Kidney (tissue), 14 donors: ENCODE data around the gene PMEPA1. TPM values are rescaled to one million over a fixed set of nuclear protein-coding genes. Genes with fewer than 3 reads are reported as not detected.

Experiments
- DNase-seq, 5 donors: peaks; one replicate each; pipeline ENCODE4 v3.0.0-alpha.2; 2013 to 2020
- FAIRE-seq: peaks from 2 replicates; lab custom pipeline; 2012; peaks lifted over from hg19 to GRCh38; lab: Jason Lieb, UNC
- H3K27ac ChIP-seq, 2 donors: one replicate each; pipeline ENCODE4 v1.7.0; 2013; ENCODE audit warnings: low read depth in 2 of 2, low read length in 2 of 2, inconsistent platforms in 1 of 2
- H3K27me3 ChIP-seq: one replicate; pipeline ENCODE4 v1.7.1; 2013; ENCODE audit warnings: low read length, inconsistent platforms; ENCODE audit not compliant: control insufficient read depth, insufficient read depth
- H3K36me3 ChIP-seq, 3 donors: one replicate each; pipeline versions ENCODE4 v1.7.0 to v1.7.1; 2013; ENCODE audit warnings: low read length in 3 of 3, control low read depth in 1 of 3, inconsistent platforms in 1 of 3; ENCODE audit not compliant: insufficient read depth in 3 of 3, control insufficient read depth in 2 of 3
- H3K4me1 ChIP-seq, 3 donors: one replicate each; pipeline versions ENCODE4 v1.7.0 to v1.7.1; 2013; ENCODE audit warnings: low read length in 3 of 3, inconsistent platforms in 1 of 3, low read depth in 1 of 3; ENCODE audit not compliant: control insufficient read depth in 2 of 3, insufficient read depth in 2 of 3
- H3K4me3 ChIP-seq, 3 donors: one replicate each; pipeline versions ENCODE4 v1.7.0 to v1.8.1; 2013; ENCODE audit warnings: low read length in 3 of 3, control low read depth in 1 of 3, inconsistent platforms in 1 of 3
- H3K9ac ChIP-seq, 3 donors: one replicate each; pipeline versions ENCODE4 v1.7.0 to v1.7.1; 2013; ENCODE audit warnings: low read length in 3 of 3, control low read depth in 1 of 3, inconsistent platforms in 1 of 3
- H3K9me3 ChIP-seq, 3 donors: one replicate each; pipeline versions ENCODE4 v1.7.0 to v1.7.1; 2013; ENCODE audit warnings: low read length in 3 of 3, control low read depth in 1 of 3, inconsistent platforms in 1 of 3; ENCODE audit not compliant: control insufficient read depth in 2 of 3, insufficient read depth in 1 of 3
- intact Hi-C: fragments of 100-400 bp; cut with DNase I; formaldehyde crosslinking; loops from one replicate; pipeline ENCODE4 v1.11.1; 2022
- polyA plus RNA-seq: library from polyadenylated mRNA; stranded (reverse); fragments of 350-450 nt; fragmentation: Illumina TruSeq; extraction: RNeasy Lipid Tissue Mini Kit (QIAGEN cat#74804); gene quantifications from one replicate; pipeline ENCODE4 v1.2.3, GENCODE V29; 2014; ENCODE audit warnings: low read depth, low replicate concordance; ENCODE audit not compliant: insufficient read depth
- total RNA-seq: library from RNA; stranded (reverse); fragmentation: NEBNext Ultra II Directional; extraction: Animal tissue kit (Norgen Biotek cat#: 25700); gene quantifications from one replicate; pipeline ENCODE4 v1.2.1, GENCODE V29; 2021
- TF ChIP-seq, protein P1 (sequence below): IDR thresholded peaks from 3 replicates; pipeline ENCODE4 v1.5.1; 2012; ENCODE audit warnings: mild to moderate bottlenecking, moderate library complexity, borderline replicate concordance; ENCODE audit not compliant: insufficient read depth; ENCODE audit errors: extremely low read depth
- donor health status: control.
- donor health status: control.
- donor health status: control.
- donor health status: control.
- donor health status: control.
- donor health status: DM: yes; HTN: yes; CAD: no.
- donor health status: Normal renal cell carcinoma (clear cell type).

Gene PMEPA1
- total and polyA plus RNA-seq, 2 donors from 2014 or later: 12.9 to 30.4 TPM

DNA sequence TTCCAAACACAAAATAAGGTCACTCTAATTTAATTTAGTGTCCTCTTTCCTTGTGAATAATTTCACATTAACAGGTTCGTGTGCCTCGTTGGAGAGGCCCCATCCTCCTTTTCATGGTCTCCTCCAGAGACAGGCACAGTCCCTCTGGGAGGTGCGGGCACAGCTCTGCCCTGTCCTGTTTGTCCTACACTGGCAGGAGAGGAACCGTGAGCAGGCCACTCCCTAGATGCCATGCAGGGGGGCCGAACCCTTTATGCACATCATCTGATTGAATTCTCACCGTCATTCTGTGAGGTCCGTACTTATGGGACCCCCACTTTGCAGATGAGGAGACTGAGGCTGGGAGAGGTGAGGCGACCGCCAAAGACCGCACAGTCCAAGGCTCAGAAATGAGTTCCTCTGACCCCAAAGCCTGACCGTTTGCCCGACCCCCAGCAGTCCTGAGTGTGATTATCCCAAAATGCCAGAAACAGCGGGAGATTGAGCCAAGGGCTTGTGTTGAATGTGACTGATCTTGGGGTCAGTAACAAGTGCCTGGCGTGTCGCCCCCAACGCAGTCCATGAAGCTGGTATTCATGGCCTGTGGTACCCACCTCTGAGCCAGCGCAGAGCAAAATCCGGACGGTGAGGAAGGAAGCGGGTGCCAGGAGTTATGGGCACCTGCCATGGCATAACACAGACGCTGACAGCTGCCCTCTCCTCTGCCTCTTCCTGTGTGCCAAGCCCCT, 43.5 kb downstream of the PMEPA1 start:
- DNase-seq (peak in 1 of 5 donors; percentile 56), FAIRE-seq (no peak)
- Histone ChIP-seq H3K27me3 (no peaks in the 10 kb centered on the region), H3K4me3 (no peak overlapping the region), H3K9me3 (no peaks in the 10 kb centered on the region), H3K9ac (no peak overlapping the region), H3K4me1 (peaks cover 0 to 12% (median 8%) of the 10 kb centered on the region in 3 donors), H3K27ac (no peak overlapping the region), H3K36me3 (no peaks in the 10 kb centered on the region)
- intact Hi-C loops: no loop called here
- TF ChIP-seq, protein P1, sequence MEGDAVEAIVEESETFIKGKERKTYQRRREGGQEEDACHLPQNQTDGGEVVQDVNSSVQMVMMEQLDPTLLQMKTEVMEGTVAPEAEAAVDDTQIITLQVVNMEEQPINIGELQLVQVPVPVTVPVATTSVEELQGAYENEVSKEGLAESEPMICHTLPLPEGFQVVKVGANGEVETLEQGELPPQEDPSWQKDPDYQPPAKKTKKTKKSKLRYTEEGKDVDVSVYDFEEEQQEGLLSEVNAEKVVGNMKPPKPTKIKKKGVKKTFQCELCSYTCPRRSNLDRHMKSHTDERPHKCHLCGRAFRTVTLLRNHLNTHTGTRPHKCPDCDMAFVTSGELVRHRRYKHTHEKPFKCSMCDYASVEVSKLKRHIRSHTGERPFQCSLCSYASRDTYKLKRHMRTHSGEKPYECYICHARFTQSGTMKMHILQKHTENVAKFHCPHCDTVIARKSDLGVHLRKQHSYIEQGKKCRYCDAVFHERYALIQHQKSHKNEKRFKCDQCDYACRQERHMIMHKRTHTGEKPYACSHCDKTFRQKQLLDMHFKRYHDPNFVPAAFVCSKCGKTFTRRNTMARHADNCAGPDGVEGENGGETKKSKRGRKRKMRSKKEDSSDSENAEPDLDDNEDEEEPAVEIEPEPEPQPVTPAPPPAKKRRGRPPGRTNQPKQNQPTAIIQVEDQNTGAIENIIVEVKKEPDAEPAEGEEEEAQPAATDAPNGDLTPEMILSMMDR: no peak

DNA sequence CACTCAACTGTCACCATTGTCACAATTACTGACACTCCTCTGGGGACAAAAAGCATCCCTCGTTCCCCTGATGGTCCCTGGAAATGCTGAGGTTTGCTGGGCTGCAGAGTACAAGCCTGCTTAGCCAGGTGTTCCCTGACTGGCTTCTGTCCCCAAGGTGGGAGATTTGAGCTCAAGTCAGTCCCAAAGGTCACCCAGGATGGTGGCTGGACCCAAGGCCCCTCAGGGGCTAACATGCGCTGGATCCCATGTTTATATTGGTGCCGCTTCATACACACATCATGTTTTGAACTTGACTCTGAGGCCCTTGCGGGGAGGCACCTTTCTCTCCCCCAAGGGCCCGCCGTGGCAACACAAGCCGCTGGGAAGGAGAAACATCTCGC, 44.2 kb downstream of the PMEPA1 start:
- Histone ChIP-seq H3K9ac (no peak overlapping the region), H3K27me3 (no peaks in the 10 kb centered on the region), H3K4me3 (no peak overlapping the region), H3K9me3 (no peaks in the 10 kb centered on the region), H3K4me1 (peaks cover 0 to 17% (median 14%) of the 10 kb centered on the region in 3 donors), H3K27ac (no peak overlapping the region), H3K36me3 (no peaks in the 10 kb centered on the region)
- FAIRE-seq (no peak), DNase-seq (peak in 1 of 5 donors; percentile 9)
- intact Hi-C loops: no loop called here
- TF ChIP-seq, protein P1: no peak

DNA sequence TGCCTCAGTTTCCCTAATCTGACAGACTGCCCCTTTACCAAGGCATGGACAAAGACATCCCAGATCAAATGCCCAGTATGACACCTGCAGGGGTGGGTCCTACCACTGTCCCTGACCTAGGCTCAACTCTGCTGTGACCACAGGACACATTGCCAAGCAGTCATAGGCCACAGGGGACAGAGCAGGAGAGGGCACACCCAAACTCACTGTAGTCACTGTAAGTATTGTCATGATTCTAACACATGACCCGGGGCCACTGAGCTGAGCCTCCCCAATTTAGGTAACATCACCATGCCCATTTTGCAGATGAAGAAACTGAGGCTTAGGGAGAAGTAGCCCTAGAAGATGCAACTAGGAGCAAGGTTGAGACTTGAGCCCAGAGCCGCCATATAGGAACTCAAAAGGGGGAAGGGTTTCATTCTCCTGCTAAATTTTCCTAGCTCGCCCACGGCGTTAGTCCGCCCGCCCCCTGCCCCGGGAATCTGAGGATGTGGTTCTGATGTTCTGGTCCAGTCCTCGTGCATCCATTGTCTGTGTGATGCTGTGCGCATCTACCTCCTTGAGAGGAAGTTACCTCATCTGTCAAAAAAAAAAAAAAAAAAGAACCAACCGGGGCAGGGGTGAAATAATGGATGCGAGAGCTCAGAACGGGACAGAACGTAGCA, 44.8 kb downstream of the PMEPA1 start:
- Histone ChIP-seq H3K4me1 (peaks cover 3 to 17% (median 15%) of the 10 kb centered on the region in 3 donors), H3K9ac (no peak overlapping the region), H3K4me3 (no peak overlapping the region), H3K27ac (no peak overlapping the region), H3K36me3 (no peaks in the 10 kb centered on the region), H3K9me3 (peaks cover 0 to 1% (median 0%) of the 10 kb centered on the region in 3 donors), H3K27me3 (no peaks in the 10 kb centered on the region)
- DNase-seq: peak in 2 of 5 donors; percentile 21 to 30
- no peak for FAIRE-seq
- TF ChIP-seq, protein P1: no peak
- intact Hi-C loops: no loop called here
